GM12872 (cell line): ENCODE data around the gene HNRNPU.

Experiments used
- CTCF ChIP-seq: IDR thresholded peaks from 3 replicates; pipeline ENCODE4 v1.5.1; 2011; ENCODE audit warnings: low read depth, mild to moderate bottlenecking, low read length, moderate library complexity; ENCODE audit not compliant: insufficient read depth

The HNRNPU gene

GRCh38 chr1:244822878-244823277, 41.5 kb downstream of the HNRNPU start:
- TF ChIP-seq CTCF: no peak

- TF ChIP-seq CTCF: no peak
Measured at GRCh38 chr1:244821134-244821533, 43.2 kb downstream of the HNRNPU start.

GRCh38 chr1:244820131-244820530, 44.2 kb downstream of the HNRNPU start:
- no peak for TF ChIP-seq CTCF

- TF ChIP-seq CTCF: no peak
Measured at GRCh38 chr1:244817415-244817894, 46.9 kb downstream of the HNRNPU start.

- TF ChIP-seq CTCF: no peak
Measured at GRCh38 chr1:244815600-244816099, 48.7 kb downstream of the HNRNPU start.

- no peak for TF ChIP-seq CTCF
Measured at GRCh38 chr1:244813327-244813726, 51.0 kb downstream of the HNRNPU start.

- no peak for TF ChIP-seq CTCF
Measured at GRCh38 chr1:244810221-244810620, 54.1 kb downstream of the HNRNPU start.
